NCI-H1105 treated with DMSO at 0.1 percent for 48 hours (cell line): Measurements from ENCODE around the gene DPM3.
"Not testable (repeated sequence)": the region's sequence is repeated elsewhere in the genome, so short reads cannot be mapped to it uniquely, and the experiment has no call there.

Experiments
- DNase-seq: peaks from one replicate; lab custom pipeline; 2025; lab: John Stamatoyannopoulos, UW

The DPM3 gene, protein sequence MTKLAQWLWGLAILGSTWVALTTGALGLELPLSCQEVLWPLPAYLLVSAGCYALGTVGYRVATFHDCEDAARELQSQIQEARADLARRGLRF

GRCh38 chr1:155139895-155140629 lies at the start of gene DPM3:
Gene DPM3 (minus strand): TSS chr1:155140531. CDS start chr1:155140240, 291 bp downstream.
- DNase-seq: peak; percentile 80

- DNase-seq: not testable (repeated sequence)
These were observed 49.6 kb upstream of the DPM3 start for GRCh38 chr1:155189926-155190325.

DNA sequence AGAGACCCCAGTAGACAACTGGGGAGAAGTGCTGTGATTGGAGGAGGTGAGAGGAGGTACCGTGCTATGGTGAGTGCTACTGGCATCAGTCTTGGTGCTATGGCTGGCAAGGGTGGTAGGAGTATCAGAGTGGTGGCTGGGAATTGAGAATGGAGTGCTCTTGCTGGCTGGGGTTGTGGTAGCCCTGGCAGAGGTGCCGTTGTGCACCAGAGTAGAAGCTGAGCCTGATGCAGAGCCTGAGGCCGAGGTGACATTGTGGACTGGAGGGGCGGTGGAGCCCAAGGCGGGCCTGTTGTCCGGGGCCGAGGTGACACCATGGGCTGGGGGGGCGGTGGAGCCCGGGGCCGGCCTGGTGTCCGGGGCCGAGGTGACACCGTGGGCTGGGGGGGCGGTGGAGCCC lies 47.9 kb upstream of the DPM3 start:
- no peak for DNase-seq

DNA sequence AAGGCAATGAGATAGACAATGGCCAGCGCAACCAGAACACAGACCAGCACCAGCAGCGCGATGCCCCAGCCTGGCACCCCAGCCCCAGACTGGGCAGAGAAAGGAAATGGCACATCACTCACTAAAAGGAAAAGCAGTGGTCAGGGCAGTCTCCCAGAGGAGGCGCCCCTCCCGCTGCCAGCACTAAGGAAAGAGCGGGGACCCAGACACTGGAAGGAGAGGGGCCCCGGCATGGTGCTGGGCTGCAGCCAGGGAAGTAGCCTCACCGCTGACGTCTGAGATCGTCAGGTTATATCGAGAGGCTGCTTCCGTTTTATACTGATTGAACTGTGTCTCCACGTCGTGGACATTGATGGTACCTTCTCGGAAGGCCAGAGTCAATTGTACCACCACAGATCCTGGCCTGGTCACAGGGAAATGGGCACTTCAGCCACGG lies 47.1 kb upstream of the DPM3 start:
- DNase-seq: no peak

DNA sequence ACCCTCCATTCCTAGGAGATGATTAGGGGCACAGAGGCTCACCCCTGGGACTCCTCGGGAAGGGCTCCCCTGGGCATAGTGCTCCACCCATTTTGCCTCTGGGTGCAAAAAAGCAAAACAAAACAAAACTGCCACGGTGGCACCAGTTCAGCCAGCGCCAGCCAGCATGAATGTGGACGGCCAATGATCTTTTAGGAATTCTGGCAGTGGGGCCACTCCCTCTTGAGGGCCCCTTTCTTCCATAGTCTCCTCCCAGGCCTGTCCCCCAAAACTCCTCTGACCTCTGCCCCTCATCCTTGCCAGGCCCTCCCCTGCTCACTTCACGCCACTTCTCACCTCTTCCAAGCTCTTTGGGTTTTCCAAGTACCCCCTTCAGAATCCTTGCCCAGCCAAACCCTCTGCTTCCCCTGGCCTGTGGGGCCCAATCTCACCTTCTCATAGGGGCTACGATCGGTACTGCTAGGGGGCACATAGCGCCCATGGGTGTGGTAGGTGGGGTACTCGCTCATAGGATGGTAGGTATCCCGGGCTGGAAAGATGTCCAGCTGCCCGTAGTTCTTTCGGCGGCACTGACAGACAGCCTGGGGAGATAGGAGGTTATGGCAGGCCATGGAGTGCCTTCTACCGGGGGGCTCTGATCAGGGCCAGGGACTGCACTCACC lies 46.6 kb upstream of the DPM3 start:
- no peak for DNase-seq

GRCh38 chr1:155186067-155186793 lies 45.9 kb upstream of the DPM3 start:
- DNase-seq: peak; percentile 64

DNA sequence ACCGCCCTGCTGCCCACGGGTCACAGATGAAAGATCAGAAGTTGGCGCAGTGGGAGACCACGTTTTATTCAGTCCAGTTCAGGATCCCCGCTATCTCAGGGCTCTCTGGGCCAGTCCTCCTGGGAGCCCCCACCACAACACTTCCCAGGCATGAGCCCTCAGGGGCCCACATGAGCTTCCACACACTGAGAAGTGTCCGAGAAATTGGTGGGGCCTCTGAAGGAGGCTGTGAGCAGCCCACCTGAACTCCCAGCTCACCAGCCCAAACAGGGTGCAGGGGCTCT lies 45.4 kb upstream of the DPM3 start:
- DNase-seq: no peak

GRCh38 chr1:155184835-155185782 lies 44.8 kb upstream of the DPM3 start:
- no peak for DNase-seq

DNA sequence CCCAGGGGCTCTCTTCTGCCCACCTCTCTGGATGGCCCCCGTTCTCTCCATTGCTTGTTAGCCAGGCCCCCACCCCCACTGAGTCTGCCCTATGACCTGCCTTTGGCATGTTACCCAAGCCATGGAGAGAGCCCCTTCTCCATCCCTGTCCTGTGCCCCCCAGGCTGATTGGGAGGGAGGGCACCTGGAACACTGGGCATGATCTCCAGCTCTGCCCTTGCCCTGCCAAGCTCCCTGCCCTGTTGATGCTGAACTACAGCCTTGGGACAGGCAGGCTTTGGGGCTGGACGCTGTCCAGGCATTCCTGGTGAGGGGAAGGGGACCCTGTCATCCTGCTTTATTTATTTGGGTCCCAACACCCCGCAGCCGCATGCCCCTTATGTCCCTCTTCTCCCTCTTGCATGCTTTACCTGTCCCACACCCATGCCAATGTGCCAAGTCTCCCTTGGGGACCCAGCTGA lies 44.0 kb upstream of the DPM3 start:
- no peak for DNase-seq

DNA sequence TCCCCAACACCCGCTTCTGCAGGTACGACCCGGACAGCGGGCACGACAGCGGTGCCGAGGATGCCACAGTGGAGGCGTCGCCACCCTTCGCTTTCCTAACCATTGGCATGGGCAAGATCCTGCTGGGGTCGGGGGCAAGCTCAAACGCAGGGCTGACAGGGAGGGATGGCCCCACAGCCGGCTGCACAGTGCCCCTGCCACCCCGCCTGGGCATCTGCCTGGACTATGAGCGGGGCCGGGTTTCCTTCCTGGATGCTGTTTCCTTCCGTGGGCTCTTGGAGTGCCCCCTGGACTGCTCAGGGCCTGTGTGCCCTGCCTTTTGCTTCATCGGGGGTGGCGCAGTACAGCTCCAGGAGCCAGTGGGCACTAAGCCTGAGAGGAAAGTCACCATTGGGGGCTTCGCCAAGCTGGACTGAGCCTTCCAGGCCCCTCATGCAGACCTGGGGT lies 43.5 kb upstream of the DPM3 start:
- DNase-seq: no peak

GRCh38 chr1:155182052-155182550 lies 41.8 kb upstream of the DPM3 start:
- DNase-seq: no peak

DNA sequence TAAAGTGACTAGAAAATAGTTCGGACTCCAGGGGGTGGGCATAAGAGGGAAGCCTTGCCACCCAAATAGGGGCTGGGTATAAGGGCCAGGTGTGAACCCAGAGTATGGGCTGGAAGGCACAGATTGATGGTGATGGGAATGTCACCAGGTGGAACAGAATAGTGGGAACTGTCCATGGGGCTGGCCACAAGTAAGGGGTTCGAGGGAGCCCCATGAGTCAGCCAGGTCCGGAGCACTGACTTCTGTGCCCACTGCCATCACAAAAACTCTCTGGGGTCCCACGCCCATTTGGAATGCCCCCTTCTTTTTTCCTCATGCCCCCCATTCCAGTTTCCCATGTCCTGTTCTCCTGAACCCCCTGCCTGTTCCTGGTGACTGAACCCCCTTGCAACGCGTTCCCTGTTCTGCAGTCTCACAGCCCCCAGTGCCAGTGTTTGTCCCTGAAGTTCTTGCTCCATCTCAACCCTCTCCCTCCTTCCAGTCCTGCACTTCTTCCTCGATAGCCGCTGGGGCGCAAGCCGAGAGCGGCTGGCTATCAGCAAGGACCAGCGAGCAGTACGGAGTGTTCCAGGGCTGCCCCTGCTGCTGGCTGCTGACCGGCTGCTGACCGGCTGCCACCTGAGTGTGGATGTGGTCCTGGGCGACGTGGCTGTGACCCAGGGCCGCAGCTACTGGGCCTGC lies 41.2 kb upstream of the DPM3 start:
- DNase-seq: no peak

GRCh38 chr1:155179112-155180031 lies 39.0 kb upstream of the DPM3 start:
- DNase-seq: no peak

DNA sequence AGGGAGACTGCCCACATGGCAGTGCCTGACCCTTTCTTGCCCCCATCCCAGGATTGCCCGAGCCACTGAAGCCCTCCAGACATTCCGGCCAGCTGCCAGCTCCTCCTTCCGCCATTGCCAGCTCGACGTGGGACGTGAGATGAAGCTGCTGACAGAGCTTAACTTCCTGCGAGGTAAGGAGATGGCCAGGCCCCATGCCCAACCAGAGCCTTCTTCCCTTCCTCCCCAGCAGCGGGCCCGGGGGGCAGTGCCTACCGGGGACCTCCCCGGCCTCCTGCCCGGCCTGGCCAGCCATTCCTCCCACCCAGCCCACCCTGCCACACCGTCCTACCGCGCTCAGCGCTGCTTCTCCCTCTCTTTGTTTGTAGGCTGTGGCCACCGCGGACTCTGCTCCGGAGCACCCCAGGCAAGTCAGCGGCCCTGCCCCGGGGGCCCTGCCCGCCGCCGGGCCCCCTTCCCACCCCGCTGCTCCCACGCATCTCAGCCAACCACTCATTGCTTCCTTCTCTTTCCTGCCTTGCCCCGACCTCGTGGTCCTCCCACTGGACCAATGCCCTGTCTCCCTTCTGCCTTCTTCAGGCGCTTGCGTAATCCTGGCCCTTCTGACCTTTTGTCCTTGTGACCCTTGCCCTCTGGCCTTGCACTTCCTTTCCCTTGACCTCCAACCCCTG lies 38.2 kb upstream of the DPM3 start:
- no peak for DNase-seq

DNA sequence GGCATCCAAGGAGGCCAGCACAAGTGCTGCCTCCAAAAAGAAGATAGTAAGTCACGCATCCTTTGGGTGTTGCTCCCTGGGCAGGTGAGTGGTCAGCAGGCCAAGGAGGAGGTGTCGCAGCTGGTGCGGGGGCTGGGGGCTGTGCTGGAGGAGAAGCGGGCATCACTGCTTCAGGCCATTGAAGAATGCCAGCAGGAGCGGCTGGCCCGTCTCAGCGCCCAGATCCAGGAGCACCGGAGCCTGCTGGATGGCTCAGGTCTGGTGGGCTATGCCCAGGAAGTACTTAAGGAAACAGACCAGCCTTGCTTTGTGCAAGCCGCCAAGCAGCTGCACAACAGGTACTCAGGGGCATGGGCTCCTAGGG lies 37.6 kb upstream of the DPM3 start:
- DNase-seq: no peak

GRCh38 chr1:155177192-155177917 lies 37.0 kb upstream of the DPM3 start:
- DNase-seq: no peak

DNA sequence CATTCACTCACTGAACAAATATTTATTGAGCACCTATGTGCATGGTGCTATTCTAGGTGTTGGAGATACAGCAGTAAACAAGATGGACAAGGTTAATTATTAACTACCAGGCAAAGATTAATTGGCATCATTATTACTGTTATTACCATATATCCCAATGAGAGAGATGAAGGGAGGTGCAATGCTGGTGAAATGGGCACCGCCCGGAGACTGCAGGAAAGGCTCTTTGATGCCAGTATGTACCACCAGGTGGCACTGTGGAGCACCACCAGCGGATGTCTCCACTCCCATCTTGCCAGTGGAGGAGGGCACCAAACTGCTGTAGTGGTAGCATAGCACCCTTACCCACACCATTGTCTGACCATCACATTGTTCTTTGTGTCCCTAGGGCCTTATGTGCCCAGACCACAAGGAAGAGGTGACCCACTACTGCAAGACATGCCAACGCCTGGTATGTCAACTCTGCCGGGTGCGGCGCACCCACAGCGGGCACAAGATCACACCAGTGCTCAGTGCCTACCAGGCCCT lies 36.3 kb upstream of the DPM3 start:
- DNase-seq: peak; percentile 74

GRCh38 chr1:155175927-155176371 lies 35.6 kb upstream of the DPM3 start:
- DNase-seq: no peak
